WTC11 (cell line): Measurements from ENCODE around the gene KLHL8.

ENCODE experiments used
- ATF6 ChIP-seq: sonication (generic); formaldehyde crosslinking; IDR thresholded peaks from 2 replicates; pipeline ENCODE4 v1.8.1; 2023; ENCODE audit warnings: mild to moderate bottlenecking, missing genetic modification reagents
- CREB1 ChIP-seq: sonication (generic); formaldehyde crosslinking; IDR thresholded peaks from 2 replicates; pipeline ENCODE4 v1.8.0; 2023; ENCODE audit warnings: mild to moderate bottlenecking, missing genetic modification reagents
- CTCF ChIP-seq: fragments of 200-600 bp; IDR thresholded peaks from 2 replicates; pipeline ENCODE4 v1.8.0; 2022; ENCODE audit warnings: antibody characterized with exemption
- FOXP4 ChIP-seq: sonication (generic); formaldehyde crosslinking; IDR thresholded peaks from 2 replicates; pipeline ENCODE4 v1.8.0; 2022; ENCODE audit warnings: mild to moderate bottlenecking, missing genetic modification reagents
- HMGXB4 ChIP-seq: sonication (generic); formaldehyde crosslinking; IDR thresholded peaks from 2 replicates; pipeline ENCODE4 v1.8.1; 2023; ENCODE audit warnings: mild to moderate bottlenecking, moderate library complexity, missing genetic modification reagents
- MAX ChIP-seq: sonication (generic); formaldehyde crosslinking; IDR thresholded peaks from 2 replicates; pipeline ENCODE4 v1.8.0; 2022; ENCODE audit warnings: mild to moderate bottlenecking, missing genetic modification reagents
- TEAD4 ChIP-seq: sonication (generic); formaldehyde crosslinking; IDR thresholded peaks from 2 replicates; pipeline ENCODE4 v1.8.0; 2022; ENCODE audit warnings: mild to moderate bottlenecking, missing genetic modification reagents
- ZNF263 ChIP-seq: sonication (generic); formaldehyde crosslinking; IDR thresholded peaks from 2 replicates; pipeline ENCODE4 v1.8.1; 2022; ENCODE audit warnings: low read depth, mild to moderate bottlenecking, moderate library complexity, missing genetic modification reagents

GRCh38 chr4:87118421-87118820, 102.0 kb downstream of the KLHL8 start:
- TF ChIP-seq CTCF, result no peak
- no peak for TF ChIP-seq CREB1 (CRISPR knock-in tag)
- TF ChIP-seq ZNF263 (CRISPR knock-in tag), result no peak
- TF ChIP-seq MAX (CRISPR knock-in tag), result no peak
- TF ChIP-seq ATF6, result no peak
- no peak for TF ChIP-seq FOXP4 (CRISPR knock-in tag)
- no peak for TF ChIP-seq HMGXB4
- no peak for TF ChIP-seq TEAD4 (CRISPR knock-in tag)
